T-helper 1 cell treated with Interleukin-12 subunit alpha and Interleukin-12 subunit beta and Interleukin-4 antibody, amounts not matched to agents 30 μg/mL and 1 μg/mL, for 36 hours (primary cell): Measurements from ENCODE around the gene FHL2.
A peak's percentile ranks its signal among the peaks of the same experiment; 100 is the strongest.

Experiments
- H3K27ac Mint-ChIP-seq: one replicate; pipeline ENCODE4 v1.8.0; 2021; ENCODE audit warnings: mild to moderate bottlenecking, mixed read lengths
- H3K27me3 Mint-ChIP-seq: one replicate; pipeline ENCODE4 v1.8.0; 2021; ENCODE audit warnings: low read depth, mixed read lengths
- H3K36me3 Mint-ChIP-seq: one replicate; pipeline ENCODE4 v1.8.0; 2021; ENCODE audit warnings: low read depth, mixed read lengths
- H3K4me1 Mint-ChIP-seq: one replicate; pipeline ENCODE4 v1.8.0; 2021; ENCODE audit warnings: low read depth, mixed read lengths
- H3K4me3 Mint-ChIP-seq: one replicate; pipeline ENCODE4 v1.8.0; 2021; ENCODE audit warnings: mild to moderate bottlenecking, moderate library complexity, mixed read lengths
- H3K9me3 Mint-ChIP-seq: one replicate; pipeline ENCODE4 v1.8.0; 2021; ENCODE audit warnings: mixed read lengths

The FHL2 gene

DNA sequence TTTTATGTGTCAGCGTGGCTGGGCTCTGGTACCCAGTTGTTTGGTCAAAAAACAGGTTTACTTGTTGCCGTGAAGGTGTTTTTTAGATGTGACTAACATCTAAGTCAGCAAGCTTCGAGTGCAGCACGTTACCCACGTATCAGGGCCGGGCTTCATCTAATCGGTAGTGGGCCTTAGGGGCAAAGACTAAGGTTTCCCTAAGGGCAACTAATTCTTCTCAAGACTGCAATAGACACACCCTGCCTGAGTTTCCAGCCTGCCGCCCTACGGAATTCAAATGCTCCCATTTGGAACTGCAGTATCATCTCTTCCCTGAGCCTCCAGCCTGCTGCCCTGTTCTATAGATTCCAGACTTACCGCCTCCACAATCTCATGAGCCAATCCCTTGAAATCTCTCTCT lies 27.7 kb downstream of the FHL2 start:
- Mint-ChIP-seq H3K4me3 (no peak overlapping the region), H3K27ac (no peak overlapping the region), H3K36me3 (peaks cover 2% of the 10 kb centered on the region), H3K27me3 (peaks cover 8% of the 10 kb centered on the region), H3K9me3 (no peaks in the 10 kb centered on the region), H3K4me1 (peaks cover 18% of the 10 kb centered on the region)

DNA sequence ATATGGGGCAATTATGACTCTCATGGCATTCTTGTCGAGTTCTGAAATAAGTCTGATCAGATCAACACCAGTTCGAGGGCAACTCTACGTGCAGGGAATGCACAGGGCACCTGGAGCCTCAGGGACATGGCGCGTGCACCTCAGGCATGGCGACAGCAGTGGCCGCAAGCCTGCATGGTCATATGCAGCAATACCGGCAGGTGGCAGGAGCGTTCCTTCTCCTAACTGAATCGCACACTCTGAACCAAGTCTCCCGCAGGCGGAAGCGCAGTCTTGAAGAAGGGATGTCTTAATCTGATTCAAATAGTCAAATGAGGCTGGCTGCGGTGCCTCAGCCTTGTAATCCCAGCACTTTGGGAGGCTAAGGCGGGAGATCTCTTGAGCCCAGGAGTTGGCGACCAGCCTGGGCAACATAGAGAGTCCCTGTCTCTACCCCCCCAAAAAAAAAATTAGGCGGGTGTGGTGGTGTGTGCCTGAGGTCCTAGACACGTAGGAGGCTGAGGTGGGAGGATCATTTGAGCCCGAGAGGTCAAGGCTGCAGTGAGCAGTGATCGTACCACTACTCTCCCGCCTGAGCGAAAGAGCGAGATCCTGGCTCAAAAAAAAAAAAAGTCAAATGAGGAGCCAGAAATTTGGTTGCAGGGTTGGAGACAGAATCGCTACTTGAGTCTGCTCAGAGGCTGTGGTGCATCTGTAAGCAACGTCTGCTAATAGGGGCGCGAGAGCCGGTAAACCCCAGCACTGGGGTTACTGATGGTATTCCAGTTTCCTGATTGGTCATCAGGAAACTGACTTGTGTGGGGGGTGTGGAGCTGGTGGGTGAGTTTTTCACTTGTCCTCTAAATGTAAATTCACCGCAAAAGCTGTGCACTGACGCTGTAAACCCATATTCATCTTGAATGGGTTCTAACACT lies 28.8 kb downstream of the FHL2 start:
- Mint-ChIP-seq H3K36me3 (peaks cover 2% of the 10 kb centered on the region), H3K9me3 (no peaks in the 10 kb centered on the region), H3K4me3 (no peak overlapping the region), H3K4me1 (peaks cover 16% of the 10 kb centered on the region), H3K27ac (no peak overlapping the region), H3K27me3 (peaks cover 8% of the 10 kb centered on the region)

DNA sequence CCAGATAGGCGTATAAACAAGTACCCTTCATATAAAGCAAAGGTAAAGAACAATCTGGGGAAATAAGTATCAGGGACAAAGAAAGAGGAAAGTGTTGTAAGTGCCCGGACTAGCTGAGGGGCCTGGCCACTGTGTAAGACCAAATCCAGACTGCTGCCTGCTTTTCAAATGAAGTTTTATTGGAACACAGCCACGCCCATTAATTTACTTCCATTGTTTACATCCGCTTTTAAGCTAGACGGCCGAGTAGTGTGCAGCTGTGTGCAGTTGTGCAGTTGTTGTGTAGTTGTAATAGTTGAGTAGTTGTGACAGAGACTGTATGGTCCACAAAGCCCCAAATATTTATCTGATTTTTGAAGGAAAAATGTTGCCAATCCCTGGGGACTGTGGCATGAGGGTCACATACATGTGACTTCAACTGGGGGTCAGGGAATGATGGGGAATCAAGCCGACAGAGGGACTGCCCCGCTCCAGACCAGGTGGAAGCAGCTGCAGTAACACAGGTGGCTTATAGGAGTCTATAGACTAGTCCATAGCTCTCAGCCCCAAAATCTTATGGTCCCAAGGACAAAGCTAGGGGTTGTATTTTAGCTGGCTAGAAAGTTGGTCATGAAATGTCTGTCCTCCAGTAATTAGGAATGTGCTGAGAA lies 30.0 kb downstream of the FHL2 start:
- H3K27ac Mint-ChIP-seq = no peak overlapping the region

DNA sequence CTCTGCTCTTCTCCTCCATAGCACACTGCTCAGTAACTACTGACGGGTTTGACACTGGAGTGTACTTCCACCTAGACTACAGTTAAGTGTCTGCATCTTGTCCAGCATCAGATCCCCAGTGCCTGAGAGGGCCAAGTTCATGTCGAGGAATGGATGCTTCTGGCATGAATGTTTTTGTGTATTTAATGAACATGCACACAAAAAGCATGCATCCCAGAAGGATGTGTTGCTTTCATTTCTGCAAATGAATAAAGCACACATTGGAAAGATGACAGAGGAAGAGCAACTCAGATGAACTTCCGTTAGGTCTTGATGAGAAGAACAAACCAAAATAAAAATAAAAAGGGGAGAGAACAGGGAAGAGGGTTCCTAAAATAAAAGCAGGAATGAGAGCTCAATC lies 33.6 kb downstream of the FHL2 start:
- peaks cover 14% of the 10 kb centered on the region for H3K36me3 Mint-ChIP-seq
- no peak overlapping the region for H3K27ac Mint-ChIP-seq
- peaks cover 8% of the 10 kb centered on the region for H3K27me3 Mint-ChIP-seq
- H3K9me3 Mint-ChIP-seq = no peaks in the 10 kb centered on the region
- no peak overlapping the region for H3K4me3 Mint-ChIP-seq
- peaks cover 28% of the 10 kb centered on the region for H3K4me1 Mint-ChIP-seq

More for the DNA sequence above, 30.0 kb downstream of the FHL2 start:
- Mint-ChIP-seq H3K4me3 (no peak overlapping the region), H3K27me3 (peaks cover 8% of the 10 kb centered on the region), H3K4me1 (peaks cover 10% of the 10 kb centered on the region), H3K9me3 (no peaks in the 10 kb centered on the region), H3K36me3 (peaks cover under 1% of the 10 kb centered on the region)

DNA sequence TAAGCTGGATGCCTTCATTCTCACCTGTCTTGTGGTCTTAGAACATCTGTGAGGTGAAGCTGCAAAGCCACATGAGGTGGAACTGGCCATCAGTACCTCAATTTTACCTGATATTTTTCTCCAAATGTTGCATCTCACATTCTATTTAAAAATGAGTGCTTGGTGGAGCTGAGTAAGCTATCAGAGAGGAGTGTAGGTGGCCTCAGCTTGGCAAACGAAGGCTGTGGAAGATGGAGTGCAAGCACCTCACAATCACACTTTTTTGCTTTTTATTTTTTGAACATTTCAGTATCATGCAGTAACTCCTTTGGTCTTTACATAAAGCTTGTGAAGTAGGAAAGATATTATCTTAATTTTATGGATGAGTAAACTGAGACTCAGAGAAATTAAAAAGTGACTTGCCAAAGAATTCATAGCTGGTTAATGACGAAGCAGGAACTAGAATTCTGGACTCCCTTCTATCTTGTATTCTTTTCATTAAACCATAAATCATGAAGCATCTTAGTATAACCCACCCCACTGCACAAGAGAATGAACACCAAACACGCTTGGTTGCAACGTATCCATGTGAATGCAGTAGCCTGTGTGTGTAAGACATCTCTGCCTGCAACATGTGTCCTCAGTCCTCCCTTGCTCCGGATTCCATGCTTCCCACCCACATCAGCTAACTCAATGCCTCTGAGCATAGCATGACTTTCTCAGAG lies 34.3 kb downstream of the FHL2 start:
- no peaks in the 10 kb centered on the region for H3K9me3 Mint-ChIP-seq
- H3K36me3 Mint-ChIP-seq = peaks cover 16% of the 10 kb centered on the region
- peaks cover 22% of the 10 kb centered on the region for H3K4me1 Mint-ChIP-seq
- no peak overlapping the region for H3K27ac Mint-ChIP-seq
- no peak overlapping the region for H3K4me3 Mint-ChIP-seq
- peaks cover 6% of the 10 kb centered on the region for H3K27me3 Mint-ChIP-seq

DNA sequence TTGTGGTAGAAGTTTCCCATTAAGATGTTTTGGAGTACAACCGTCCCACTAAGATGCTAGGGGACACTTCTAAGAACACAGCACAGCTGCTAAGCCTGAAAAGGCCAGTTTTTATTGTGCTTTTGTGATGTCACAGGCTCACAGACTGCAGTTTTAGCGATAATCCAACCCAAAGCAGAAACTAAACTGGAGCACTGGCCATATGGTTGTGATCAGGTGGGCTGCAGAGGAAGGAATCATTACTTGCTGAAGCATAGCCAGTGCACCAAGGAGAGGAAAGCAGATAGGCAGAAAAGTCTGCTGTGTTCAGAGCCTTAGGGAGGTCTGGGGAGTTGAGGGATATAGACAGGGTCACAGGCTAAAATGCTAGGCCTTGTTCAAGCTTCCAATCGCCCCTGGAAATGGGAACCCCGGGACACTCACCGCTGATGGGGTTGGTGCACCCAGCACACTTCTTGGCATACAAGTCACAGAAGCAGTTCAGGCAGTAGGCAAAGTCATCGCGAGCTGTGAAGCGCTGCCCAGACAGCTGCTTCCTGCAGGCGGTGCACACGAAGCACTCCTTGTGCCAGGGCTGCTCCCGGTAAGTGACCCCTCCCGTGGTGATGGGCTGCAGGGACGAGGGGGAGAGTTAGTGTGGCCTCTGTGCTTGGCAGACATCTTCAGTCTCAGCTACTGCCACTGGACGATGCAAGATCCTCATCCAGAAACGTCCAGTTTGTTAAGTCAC lies 35.8 kb downstream of the FHL2 start:
- no peaks in the 10 kb centered on the region for H3K27me3 Mint-ChIP-seq
- peaks cover 21% of the 10 kb centered on the region for H3K4me1 Mint-ChIP-seq
- no peak overlapping the region for H3K27ac Mint-ChIP-seq
- H3K9me3 Mint-ChIP-seq = no peaks in the 10 kb centered on the region
- H3K4me3 Mint-ChIP-seq = no peak overlapping the region
- peaks cover 20% of the 10 kb centered on the region for H3K36me3 Mint-ChIP-seq

DNA sequence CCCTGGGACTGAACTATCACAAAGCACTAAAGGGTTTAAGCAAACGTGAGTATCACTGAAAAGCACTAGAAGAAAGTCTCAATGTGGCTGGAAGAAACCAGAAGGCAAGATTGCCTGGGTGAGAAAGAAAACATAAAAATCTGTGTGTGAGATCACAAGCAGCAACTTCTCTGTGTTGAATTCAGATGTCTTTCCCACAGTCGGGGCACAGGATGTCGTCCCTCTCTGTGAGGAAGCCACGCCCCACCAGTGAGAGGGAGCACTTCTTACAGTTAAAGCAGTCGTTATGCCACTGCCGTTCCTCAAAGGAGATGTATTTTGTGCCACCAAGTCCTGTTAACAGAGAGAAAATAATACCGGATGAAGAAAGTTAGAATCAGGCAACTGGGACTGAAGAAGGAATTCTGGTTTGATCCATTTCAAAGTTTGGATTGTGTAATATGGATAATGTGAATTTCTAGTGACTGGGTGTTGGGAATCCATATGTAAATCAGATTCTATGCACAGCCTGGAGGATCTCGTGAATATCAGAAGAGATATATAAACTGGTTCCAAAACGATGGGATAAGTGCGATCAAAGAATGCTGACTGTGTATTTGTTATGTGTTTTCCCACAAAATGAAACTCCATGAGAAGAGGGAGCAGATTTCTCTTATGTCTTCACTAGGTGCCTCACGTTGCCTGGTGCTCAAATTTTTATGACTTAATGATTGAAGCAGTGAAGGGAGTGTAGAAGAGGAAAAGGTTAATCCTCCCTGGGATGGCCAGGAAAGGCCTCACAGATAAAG lies 37.6 kb downstream of the FHL2 start:
- H3K36me3 Mint-ChIP-seq = peaks cover 32% of the 10 kb centered on the region
- peak overlapping the region; percentile 9 for H3K4me3 Mint-ChIP-seq
- H3K9me3 Mint-ChIP-seq = peaks cover 10% of the 10 kb centered on the region
- peaks cover 21% of the 10 kb centered on the region for H3K4me1 Mint-ChIP-seq
- no peak overlapping the region for H3K27ac Mint-ChIP-seq
- H3K27me3 Mint-ChIP-seq = no peaks in the 10 kb centered on the region

DNA sequence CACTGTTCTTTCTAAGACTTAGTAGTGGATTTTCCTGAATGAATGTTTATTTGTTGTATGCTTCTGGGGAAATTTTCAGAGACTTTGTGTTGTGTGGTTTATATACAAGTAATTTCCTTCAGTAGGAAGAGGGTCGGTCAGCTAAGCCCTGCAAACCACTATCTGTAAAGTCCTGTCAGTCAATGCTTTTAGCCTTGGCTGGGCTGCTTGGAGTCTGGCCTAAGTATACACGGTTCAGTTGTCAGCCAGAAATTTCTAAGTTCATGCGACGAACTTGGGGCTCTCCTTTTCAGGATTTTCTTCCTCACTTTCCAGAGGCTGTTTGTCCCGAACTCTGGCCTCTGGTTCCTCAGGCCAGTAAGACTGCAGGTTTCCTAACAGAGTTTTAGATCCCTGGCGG lies 40.3 kb downstream of the FHL2 start:
- Mint-ChIP-seq H3K27me3 (no peaks in the 10 kb centered on the region), H3K9me3 (peaks cover 18% of the 10 kb centered on the region), H3K4me3 (no peak overlapping the region), H3K27ac (no peak overlapping the region), H3K4me1 (peaks cover 21% of the 10 kb centered on the region), H3K36me3 (peaks cover 47% of the 10 kb centered on the region)

DNA sequence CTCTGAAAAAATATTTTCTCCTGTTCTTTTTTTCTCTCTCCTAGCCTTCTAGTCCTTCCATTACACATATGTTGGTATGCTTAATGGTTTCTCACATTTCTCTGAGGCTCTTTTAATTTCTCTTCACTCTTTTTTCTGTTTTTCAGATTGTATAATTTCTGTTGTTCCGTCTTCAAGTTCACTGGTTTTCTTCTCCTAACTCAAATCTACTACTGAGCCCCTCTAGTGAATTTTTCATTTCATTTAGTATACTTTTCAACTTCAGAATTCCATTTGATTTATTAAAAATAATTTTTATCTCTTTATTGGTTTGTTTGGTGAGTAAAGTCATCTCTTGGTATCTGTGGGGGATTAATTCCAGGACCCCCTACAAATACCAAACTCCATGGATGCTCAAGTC lies 41.7 kb downstream of the FHL2 start:
- H3K4me3 Mint-ChIP-seq = no peak overlapping the region
- H3K4me1 Mint-ChIP-seq = peaks cover 16% of the 10 kb centered on the region
- H3K9me3 Mint-ChIP-seq = peaks cover 18% of the 10 kb centered on the region
- H3K27me3 Mint-ChIP-seq = no peaks in the 10 kb centered on the region
- H3K27ac Mint-ChIP-seq = no peak overlapping the region
- peaks cover 50% of the 10 kb centered on the region for H3K36me3 Mint-ChIP-seq

DNA sequence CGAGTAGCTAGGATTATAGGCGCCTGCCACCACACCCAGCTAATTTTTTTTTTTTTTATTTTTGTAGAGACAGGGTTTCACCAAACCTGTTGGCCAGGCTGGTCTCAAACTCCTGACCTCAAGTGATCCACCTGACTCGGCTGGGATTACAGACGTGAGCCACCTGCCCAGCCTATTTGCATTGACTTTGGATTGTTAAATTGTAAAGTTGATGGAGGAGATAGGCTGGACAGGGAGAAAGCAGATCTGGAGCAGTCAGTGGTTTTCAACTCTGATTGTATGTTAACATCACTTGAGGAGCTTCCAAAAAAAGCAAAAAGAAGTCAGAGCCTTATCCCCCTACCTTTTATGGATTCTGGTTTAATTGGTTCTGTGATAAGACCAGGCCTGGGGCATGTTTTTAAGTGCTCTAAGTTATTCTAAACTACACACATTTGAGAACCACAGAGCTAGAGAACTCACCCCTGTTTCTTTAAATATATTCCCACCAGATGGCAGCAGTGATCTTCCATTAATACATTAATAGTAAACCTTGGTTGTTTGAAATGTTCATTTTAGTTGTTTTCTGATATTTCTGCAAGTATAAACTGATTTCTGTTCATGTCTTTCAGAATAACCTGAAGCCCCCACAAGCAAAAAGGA lies 54.0 kb downstream of the FHL2 start:
- no peak overlapping the region for H3K27ac Mint-ChIP-seq
- no peak overlapping the region for H3K4me3 Mint-ChIP-seq
- peaks cover 3% of the 10 kb centered on the region for H3K4me1 Mint-ChIP-seq
- no peaks in the 10 kb centered on the region for H3K27me3 Mint-ChIP-seq
- peaks cover 40% of the 10 kb centered on the region for H3K36me3 Mint-ChIP-seq
- H3K9me3 Mint-ChIP-seq = no peaks in the 10 kb centered on the region

DNA sequence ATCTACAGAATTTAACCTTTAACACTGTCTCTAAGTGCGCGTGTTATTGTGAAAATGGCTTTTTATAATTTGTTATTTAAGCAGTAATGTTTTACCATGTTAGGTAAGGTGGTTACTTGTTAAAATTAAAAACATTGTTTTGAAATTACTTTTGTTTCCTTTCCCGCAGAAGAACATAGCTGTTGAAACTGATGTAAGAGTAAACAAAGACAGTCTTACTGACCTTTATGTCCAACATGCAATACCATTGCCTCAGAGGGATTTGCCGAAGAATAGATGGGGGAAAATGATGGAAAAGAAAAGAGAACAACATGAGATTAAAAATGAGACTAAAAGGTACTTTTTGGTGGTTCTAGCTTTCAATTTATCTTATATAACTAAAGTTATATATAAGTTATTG lies 59.4 kb downstream of the FHL2 start:
- Mint-ChIP-seq H3K36me3 (peaks cover 23% of the 10 kb centered on the region), H3K27ac (no peak overlapping the region), H3K4me1 (peaks cover 23% of the 10 kb centered on the region), H3K4me3 (peak overlapping the region; percentile 99), H3K9me3 (no peaks in the 10 kb centered on the region), H3K27me3 (no peaks in the 10 kb centered on the region)

DNA sequence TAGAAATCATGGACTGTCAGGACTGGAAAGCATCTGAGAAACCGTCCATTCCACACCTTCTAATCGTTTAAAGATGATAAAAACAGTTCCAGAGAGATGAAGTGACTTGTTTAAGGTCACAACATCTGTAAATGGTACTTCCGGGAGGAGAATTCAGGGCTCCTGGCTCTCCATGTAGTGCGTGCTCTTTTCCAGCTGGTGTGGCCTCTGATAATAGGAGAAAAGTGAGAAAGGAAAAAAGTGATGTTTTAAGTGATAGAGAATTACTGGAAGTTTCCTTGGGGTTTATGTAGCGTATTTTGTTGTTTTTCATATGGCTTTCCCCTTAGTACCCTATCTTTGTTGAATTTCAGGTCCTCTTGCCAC lies 60.8 kb downstream of the FHL2 start:
- H3K27ac Mint-ChIP-seq = peak overlapping the region; percentile 100
- H3K4me1 Mint-ChIP-seq = peaks cover 23% of the 10 kb centered on the region
- H3K27me3 Mint-ChIP-seq = no peaks in the 10 kb centered on the region
- no peaks in the 10 kb centered on the region for H3K9me3 Mint-ChIP-seq
- peak overlapping the region; percentile 99 for H3K4me3 Mint-ChIP-seq
- H3K36me3 Mint-ChIP-seq = peaks cover 20% of the 10 kb centered on the region
